PC-9 (cell line): ENCODE results near the gene SLC35A5.

Experiments used
- EZH2 ChIP-seq: fragments of 200-600 bp; sonication (generic); IDR thresholded peaks from 2 replicates; pipeline ENCODE4 v1.8.0; 2017; ENCODE audit warnings: antibody characterized with exemption, low read depth
- TF ChIP-seq, protein P1 (sequence below): fragments of 200-600 bp; sonication (generic); conservative IDR thresholded peaks from 2 replicates; pipeline ENCODE4 v1.6.1; 2017; ENCODE audit warnings: mixed run types, antibody characterized with exemption, mild to moderate bottlenecking, moderate library complexity

DNA sequence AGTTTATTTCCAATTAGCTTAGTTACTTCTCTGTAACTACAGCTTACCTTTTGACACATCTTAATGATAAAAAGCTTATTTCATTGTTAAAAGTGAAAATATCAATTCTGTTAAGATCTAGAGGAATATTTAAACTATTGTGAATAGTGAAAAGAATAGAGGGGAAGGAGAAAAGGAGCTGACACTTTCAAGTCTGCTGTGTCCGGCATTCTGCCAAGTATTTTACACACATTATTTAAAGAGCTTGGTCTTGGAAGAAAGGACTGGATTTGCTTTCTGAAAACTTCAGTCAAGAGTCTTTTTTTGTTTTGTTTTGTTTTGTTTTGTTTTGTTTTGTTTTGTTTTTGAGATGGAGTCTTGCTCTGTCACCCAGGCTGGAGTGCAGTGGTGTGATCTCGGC, 44.3 kb downstream of the SLC35A5 start:
- TF ChIP-seq, protein P1, sequence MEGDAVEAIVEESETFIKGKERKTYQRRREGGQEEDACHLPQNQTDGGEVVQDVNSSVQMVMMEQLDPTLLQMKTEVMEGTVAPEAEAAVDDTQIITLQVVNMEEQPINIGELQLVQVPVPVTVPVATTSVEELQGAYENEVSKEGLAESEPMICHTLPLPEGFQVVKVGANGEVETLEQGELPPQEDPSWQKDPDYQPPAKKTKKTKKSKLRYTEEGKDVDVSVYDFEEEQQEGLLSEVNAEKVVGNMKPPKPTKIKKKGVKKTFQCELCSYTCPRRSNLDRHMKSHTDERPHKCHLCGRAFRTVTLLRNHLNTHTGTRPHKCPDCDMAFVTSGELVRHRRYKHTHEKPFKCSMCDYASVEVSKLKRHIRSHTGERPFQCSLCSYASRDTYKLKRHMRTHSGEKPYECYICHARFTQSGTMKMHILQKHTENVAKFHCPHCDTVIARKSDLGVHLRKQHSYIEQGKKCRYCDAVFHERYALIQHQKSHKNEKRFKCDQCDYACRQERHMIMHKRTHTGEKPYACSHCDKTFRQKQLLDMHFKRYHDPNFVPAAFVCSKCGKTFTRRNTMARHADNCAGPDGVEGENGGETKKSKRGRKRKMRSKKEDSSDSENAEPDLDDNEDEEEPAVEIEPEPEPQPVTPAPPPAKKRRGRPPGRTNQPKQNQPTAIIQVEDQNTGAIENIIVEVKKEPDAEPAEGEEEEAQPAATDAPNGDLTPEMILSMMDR: no peak
- TF ChIP-seq EZH2: no peak
